DOHH2 (cell line): ENCODE data around the gene BTBD2.

Experiments
- CTCF ChIP-seq: fragments of 200-600 bp; sonication (generic); IDR thresholded peaks from one replicate; pipeline ENCODE4 v1.5.1; 2014; ENCODE audit warnings: antibody characterized with exemption, mild to moderate bottlenecking, low read depth, low read length; ENCODE audit not compliant: poor library complexity, severe bottlenecking
- EZH2phosphoT487 ChIP-seq: fragments of 200-600 bp; sonication (generic); IDR thresholded peaks from 2 replicates; pipeline ENCODE4 v1.6.1; 2017; ENCODE audit warnings: borderline replicate concordance, mild to moderate bottlenecking, antibody characterized with exemption, low read length, moderate library complexity, mixed read lengths

GRCh38 chr19:2003874-2004273 lies 11.6 kb downstream of the BTBD2 start:
- TF ChIP-seq CTCF, result no peak
- TF ChIP-seq EZH2phosphoT487, result no peak
